ENCODE results near the gene KRT10.

KRT10 gene

DNA sequence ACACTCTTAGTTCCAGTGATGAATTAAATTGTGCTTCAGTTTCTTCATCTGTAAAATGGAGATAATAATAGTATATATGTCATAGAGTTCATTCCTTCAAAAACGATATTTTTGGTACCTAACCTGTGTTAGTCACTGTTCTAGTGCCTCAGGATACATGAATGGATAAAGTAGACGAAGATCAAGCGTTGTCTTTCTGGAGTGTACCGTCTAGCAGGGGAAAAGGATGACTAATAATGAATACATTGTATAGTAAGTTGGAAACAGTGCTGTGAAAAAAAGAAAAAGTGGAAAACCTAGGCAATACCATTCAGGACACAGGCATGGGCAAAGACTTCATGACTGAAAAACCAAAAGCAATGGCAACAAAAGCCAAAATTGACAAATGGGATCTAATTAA lies 8.6 kb downstream of the KRT10 start:
- in situ Hi-C loops (cut with MboI; ENCODE audit: low pct_unique_long_range_greater_than_20kb, low sequenced_read_pairs), result no loop called here
- DNase-seq, result no peak

DNA sequence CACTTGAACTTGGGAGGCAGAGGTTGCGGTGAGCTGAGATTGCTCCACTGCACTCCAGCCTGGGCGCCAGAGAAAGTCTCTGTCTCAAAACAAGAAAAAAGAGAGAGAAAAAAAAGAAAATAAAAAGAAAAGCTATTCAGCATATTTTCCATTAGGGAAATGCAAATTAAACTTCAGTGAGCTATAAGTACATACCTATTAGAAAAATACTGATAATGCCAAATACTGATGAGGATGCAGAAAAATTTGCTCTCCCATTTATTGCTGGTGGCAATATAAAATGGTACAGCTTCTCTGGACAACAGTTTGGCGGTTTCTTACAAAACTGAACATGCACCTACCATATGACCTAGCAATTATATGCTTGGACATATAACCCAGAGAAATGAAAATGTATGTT lies 9.8 kb downstream of the KRT10 start:
- in situ Hi-C loops (cut with MboI; ENCODE audit: low pct_unique_long_range_greater_than_20kb, low sequenced_read_pairs), result no loop called here
- DNase-seq, result no peak

DNA sequence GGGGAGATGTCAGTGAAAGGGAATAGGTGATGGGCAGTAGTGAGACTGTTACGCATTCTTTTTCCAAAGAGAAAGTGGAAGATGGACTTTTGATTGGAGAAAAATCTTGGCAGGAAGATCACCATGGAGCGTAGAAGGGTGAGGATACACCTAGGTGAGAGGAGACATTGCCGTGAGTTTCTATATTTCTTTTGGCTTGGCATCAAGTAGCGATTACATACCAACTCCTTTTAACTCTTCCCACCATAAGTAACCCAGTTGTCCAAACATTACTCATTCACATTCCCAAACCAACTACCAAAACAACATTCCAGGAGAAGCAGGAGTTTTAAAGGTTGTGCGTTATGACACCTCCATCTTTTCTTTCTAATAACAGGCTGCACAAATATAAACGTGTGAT lies 11.9 kb downstream of the KRT10 start:
- no peak for DNase-seq
- in situ Hi-C loops (cut with MboI; ENCODE audit: low pct_unique_long_range_greater_than_20kb, low sequenced_read_pairs), result no loop called here

GRCh38 chr17:40809721-40810421 lies 12.5 kb downstream of the KRT10 start:
- in situ Hi-C loops (cut with MboI; ENCODE audit: low pct_unique_long_range_greater_than_20kb, low sequenced_read_pairs), result no loop called here
- no peak for DNase-seq

DNA sequence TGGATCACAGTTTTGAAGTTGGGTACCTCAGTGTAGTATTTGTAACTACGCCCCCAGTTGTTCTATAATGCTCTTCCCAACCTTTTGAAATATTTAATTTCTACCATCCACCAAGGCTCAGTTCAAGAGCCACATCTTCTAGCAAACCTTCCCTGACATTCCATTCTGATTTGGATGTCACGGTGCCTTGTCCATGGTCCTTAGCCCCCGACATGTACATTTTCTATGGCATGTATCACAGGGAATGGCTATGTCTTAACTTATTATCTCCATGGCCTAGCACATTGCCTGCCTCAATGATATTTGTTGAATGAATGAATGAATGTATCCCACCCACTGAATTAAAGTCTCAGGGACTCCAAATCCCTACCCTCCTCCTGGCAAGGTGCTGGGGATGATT lies 16.3 kb downstream of the KRT10 start:
- in situ Hi-C loops (cut with MboI; ENCODE audit: low pct_unique_long_range_greater_than_20kb, low sequenced_read_pairs), result no loop called here
- DNase-seq, result no peak

DNA sequence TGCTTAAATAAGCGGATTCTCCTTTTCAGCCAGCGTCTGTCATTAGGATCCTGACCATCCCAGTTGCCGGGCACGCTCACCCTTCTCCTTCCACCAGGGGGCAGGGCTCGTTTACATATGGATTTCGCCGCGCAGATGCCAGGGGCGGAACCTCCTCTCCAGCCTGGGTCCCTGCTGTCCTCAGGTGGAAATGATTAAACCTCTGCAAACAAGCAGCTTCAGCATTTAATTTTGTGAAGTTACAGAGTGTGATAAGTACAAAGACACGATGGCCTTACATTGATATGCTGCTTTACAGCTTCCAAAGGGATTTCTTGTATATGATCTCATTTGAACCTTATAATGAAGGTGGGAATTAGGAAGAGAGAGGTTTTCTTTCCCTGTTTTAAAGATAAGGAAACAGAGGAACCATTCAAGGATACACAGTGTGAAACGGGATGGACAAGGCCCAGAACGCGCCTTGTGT lies 18.8 kb downstream of the KRT10 start:
- in situ Hi-C loops (cut with MboI; ENCODE audit: low pct_unique_long_range_greater_than_20kb, low sequenced_read_pairs), result no loop called here
- peak; percentile 75 for DNase-seq

DNA sequence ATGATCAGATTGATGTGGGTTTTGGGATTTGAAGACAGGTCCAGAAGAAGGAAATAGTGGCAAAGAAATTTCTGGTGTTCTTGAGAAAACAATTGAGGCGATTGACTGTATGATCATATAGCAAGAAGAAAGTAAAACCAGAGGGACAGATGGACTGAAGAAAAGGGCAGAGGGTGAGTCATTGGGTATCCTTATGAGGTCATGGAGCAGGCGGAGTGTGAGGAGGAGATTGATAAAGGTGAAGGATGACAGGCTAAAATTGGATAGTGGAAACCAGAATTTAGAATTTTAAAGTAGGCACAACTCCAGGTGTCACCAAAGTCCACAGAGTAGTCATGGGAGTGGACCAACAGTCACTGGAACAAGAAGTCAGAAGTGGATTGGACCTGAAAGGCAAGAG lies 21.3 kb downstream of the KRT10 start:
- in situ Hi-C loops (cut with MboI; ENCODE audit: low pct_unique_long_range_greater_than_20kb, low sequenced_read_pairs), result no loop called here

GRCh38 chr17:40800381-40800780 lies 22.0 kb downstream of the KRT10 start:
- no peak for DNase-seq
- in situ Hi-C loops (cut with MboI; ENCODE audit: low pct_unique_long_range_greater_than_20kb, low sequenced_read_pairs), result no loop called here

More for the DNA sequence above, 21.3 kb downstream of the KRT10 start:
- DNase-seq, result no peak

DNA sequence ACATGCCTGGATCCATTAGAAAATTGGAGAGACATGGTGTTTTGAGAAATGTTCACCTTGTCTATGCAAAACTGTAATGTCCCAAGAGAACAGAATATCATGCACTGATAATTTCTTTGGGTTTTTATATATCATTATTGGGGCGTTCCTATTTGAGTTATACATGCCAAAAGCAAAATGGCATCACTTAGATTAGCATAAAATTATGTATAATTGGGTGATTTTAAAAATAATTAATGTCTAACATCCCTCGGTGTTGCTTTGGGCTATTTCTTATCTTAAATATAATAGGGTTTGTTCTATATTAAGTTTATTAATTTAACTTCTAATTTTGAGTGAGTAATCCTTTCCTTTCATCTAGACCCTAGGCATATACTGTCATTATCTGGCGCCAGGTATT lies 22.6 kb downstream of the KRT10 start, which contains the start of gene KRT28:
KRT28 (minus strand) TSS at position 101 of the 400 bp plus-strand sequence; CDS start at position 35, 66 bp downstream.
- DNase-seq, result no peak
- in situ Hi-C loops (cut with MboI; ENCODE audit: low pct_unique_long_range_greater_than_20kb, low sequenced_read_pairs), result no loop called here

- DNase-seq, result no peak
- in situ Hi-C loops (cut with MboI; ENCODE audit: low pct_unique_long_range_greater_than_20kb, low sequenced_read_pairs), result no loop called here
Measured at GRCh38 chr17:40796846-40797245, 25.6 kb downstream of the KRT10 start.

DNA sequence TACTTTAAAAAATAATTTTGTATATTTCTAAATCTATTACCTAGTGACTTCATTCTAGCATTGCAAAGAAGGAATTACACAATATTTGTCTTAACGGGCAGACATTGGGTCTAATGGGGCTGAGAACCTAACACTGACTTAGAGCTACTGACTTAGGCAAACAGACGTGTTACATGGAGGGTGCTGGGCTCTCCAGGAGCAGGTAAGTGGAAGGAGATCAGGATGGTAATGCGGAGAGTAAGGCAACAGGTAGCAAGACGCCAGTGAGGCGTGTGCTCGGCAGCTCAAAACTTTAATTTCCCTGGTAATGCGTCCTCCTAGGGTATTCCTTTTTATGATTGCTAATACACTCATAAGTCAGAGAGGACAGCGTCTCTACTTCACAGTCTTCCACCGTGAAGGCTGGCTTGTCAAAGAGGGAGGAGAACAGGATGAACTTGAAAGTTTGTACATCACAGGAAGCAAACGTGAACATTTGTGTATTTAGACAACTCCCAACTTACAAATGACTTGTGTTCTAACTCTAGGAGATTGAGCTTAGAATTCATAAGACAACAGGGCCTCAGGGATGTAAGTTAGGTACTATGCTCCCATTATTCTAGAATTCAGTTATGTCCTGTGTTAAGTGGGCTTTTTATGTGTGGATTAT lies 27.3 kb downstream of the KRT10 start:
- no peak for DNase-seq
- in situ Hi-C loops (cut with MboI; ENCODE audit: low pct_unique_long_range_greater_than_20kb, low sequenced_read_pairs), result no loop called here

- DNase-seq, result no peak
- in situ Hi-C loops (cut with MboI; ENCODE audit: low pct_unique_long_range_greater_than_20kb, low sequenced_read_pairs), result no loop called here
Measured at GRCh38 chr17:40794466-40794865, 27.9 kb downstream of the KRT10 start.

DNA sequence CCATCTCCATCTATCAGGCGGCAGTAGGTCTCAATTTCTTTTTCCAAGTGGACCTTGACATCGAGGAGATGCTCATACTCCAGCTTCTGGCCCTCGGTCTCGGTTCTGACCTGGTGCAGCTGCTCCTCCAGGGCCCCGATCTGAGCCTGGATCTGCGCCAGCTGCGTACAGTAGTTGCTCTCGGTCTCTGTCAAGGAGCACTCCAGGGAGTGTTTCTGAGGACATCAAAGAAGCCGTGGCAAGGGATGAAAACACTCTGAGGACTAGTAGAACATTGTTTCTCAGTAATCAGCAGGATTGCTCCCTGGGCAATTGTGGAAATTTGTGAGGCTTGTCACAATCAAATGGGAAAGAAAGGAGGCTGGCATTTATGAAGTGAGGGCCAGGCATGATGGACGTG lies 28.6 kb downstream of the KRT10 start:
- no peak for DNase-seq
- in situ Hi-C loops (cut with MboI; ENCODE audit: low pct_unique_long_range_greater_than_20kb, low sequenced_read_pairs), result no loop called here

DNA sequence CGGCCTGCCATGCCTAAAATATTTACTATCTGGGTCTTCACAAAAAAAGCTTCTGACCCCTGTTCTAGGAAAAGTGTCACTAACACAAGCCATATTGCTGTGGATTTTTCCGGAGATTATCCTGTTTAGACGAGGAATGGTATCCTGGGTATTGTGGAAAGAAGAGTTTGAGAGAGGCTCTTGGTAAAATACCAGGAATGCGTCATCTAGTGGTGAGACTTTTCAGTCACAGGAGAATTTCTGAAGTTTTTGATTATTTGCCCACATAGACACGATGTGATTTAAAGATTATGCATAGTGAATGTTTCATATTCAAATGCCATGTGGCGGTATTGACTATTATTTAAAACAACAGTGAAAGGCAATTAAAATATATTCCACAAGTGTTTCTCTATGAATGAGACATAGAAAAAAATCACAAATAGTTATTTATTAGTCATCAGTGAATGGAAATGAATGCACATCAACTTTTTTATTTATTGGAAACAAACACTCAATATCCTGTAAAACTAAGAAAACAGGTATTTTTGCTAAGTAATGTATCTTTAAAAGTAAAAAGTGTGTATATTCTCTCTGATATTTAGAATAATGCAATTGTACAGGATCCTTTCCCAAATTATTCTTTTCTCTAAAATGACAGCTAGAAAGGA lies 30.5 kb downstream of the KRT10 start:
- in situ Hi-C loops (cut with MboI; ENCODE audit: low pct_unique_long_range_greater_than_20kb, low sequenced_read_pairs), result no loop called here
- DNase-seq, result peak; percentile 35

- DNase-seq, result no peak
- in situ Hi-C loops (cut with MboI; ENCODE audit: low pct_unique_long_range_greater_than_20kb, low sequenced_read_pairs), result no loop called here
Measured at GRCh38 chr17:40791111-40791510, 31.3 kb downstream of the KRT10 start.

- in situ Hi-C loops (cut with MboI; ENCODE audit: low pct_unique_long_range_greater_than_20kb, low sequenced_read_pairs), result no loop called here
- no peak for DNase-seq
Measured at GRCh38 chr17:40782450-40782849, 40.0 kb downstream of the KRT10 start, which contains the start of gene KRT27. TSS of gene KRT27 (minus strand) at chr17:40782550. CDS start at chr17:40782493, 57 bp downstream.

GRCh38 chr17:40779181-40779909 lies 43.1 kb downstream of the KRT10 start:
- peak; percentile 27 for DNase-seq
- in situ Hi-C loops (cut with MboI; ENCODE audit: low pct_unique_long_range_greater_than_20kb, low sequenced_read_pairs), result no loop called here

GRCh38 chr17:40778461-40778860 lies 44.0 kb downstream of the KRT10 start:
- DNase-seq, result no peak
- in situ Hi-C loops (cut with MboI; ENCODE audit: low pct_unique_long_range_greater_than_20kb, low sequenced_read_pairs), result no loop called here

DNA sequence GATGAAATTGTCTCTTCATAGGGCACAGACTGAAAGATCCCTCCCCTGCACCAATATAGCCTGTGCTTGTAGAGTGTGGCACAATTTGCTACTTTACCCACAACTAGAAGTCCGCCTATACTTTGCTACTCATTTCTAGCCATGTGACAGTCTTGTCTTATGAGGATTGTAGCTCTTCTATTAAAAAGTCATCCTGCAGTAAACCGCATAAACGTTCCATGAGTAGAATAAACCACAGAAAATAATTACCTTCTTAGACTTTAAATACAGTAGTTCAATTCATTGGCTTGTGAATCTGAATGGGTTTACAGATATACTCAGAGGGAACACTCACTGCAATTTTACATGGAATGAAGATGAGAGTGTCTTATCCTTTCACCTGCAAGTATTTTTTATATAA lies 44.4 kb downstream of the KRT10 start:
- in situ Hi-C loops (cut with MboI; ENCODE audit: low pct_unique_long_range_greater_than_20kb, low sequenced_read_pairs), result no loop called here
- no peak for DNase-seq

- in situ Hi-C loops (cut with MboI; ENCODE audit: low pct_unique_long_range_greater_than_20kb, low sequenced_read_pairs), result no loop called here
Measured at GRCh38 chr17:40777459-40777858, 45.0 kb downstream of the KRT10 start.

More at GRCh38 chr17:40777459-40777858, 45.0 kb downstream of the KRT10 start:
- no peak for DNase-seq
